ENCODE measurements around the gene KLK13. TPM values are rescaled to one million over a fixed set of nuclear protein-coding genes. Genes with fewer than 3 reads are reported as not detected.

KLK13 gene
- total RNA-seq, 4 donors from 2014 or later: 0.22 to 0.73 TPM; not detected in 2

DNA sequence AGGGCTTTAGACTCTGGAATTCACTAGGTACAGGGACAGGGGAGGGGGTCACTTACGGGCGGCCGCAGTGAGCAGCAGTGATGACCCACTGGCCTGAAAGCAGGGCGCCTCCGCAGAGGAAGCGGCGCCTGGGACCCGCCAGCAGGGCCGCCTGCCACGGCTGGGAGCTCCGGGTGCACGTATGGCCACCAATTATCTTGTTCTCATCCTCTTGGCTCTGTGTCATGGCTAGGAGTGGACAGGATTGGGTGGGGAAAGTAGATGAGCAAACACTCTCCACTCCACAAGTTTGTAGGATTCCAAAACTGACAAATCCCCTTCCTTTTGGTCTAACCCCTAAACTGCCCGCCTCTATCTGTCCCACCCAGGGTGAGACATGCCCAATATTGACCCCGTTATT lies 16.6 kb upstream of the KLK13 start:
- Histone ChIP-seq H3K9me3 (no peaks in the 10 kb centered on the region), H3K4me1 (no peaks in the 10 kb centered on the region), H3K36me3 (no peaks in the 10 kb centered on the region), H3K27ac (no peak overlapping the region), H3K4me3 (replicated peaks in 1 of 3) (no peak overlapping the region), H3K27me3 (no peaks in the 10 kb centered on the region)
- DNase-seq: no peak
- 85 to 90% methylated on average over 12 to 13 of the region's 14 CpGs for WGBS, 2 donors
- TF ChIP-seq, protein P1, sequence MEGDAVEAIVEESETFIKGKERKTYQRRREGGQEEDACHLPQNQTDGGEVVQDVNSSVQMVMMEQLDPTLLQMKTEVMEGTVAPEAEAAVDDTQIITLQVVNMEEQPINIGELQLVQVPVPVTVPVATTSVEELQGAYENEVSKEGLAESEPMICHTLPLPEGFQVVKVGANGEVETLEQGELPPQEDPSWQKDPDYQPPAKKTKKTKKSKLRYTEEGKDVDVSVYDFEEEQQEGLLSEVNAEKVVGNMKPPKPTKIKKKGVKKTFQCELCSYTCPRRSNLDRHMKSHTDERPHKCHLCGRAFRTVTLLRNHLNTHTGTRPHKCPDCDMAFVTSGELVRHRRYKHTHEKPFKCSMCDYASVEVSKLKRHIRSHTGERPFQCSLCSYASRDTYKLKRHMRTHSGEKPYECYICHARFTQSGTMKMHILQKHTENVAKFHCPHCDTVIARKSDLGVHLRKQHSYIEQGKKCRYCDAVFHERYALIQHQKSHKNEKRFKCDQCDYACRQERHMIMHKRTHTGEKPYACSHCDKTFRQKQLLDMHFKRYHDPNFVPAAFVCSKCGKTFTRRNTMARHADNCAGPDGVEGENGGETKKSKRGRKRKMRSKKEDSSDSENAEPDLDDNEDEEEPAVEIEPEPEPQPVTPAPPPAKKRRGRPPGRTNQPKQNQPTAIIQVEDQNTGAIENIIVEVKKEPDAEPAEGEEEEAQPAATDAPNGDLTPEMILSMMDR (IDR thresholded peaks at IDR 0.05): no peak
- no peak for TF ChIP-seq POLR2A (IDR thresholded peaks at IDR 0.05)
- intact Hi-C loops (cut with DNase I): no loop called here

DNA sequence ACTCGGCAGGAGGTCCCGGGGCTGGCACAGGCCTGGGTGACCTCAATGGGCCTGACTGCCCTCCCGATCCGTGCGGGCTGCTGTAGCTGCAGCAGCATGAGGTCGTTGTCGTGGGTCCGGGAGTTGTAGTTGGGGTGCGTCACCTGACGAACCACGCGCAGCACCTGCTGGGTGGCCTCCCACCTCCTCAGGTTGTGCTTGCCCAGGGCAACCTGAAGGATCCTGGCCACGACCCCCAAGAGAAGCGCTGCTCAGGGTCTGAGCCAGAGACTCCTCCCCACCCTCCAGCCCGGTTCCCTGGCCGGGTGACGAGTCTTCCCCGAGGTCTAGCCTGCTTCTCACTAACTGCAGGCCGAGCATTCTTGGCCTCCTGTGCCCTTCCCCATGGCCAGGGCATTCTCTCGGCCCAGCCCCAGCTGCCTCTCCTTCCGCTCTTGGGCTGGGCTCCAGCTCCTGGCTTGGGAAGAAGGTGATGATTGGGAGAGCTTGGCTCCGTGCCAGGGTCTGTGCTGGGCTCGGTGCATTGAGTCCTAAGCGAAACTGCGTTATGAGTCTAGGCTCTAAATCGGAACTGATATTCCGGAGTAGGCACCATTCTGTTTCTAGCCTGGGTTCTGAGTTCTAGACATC lies 14.7 kb upstream of the KLK13 start:
- Histone ChIP-seq H3K27ac (no peak overlapping the region), H3K4me3 (replicated peaks in 1 of 3) (no peak overlapping the region), H3K36me3 (no peaks in the 10 kb centered on the region), H3K4me1 (no peaks in the 10 kb centered on the region), H3K9me3 (no peaks in the 10 kb centered on the region), H3K27me3 (no peaks in the 10 kb centered on the region)
- WGBS, 2 donors: 70 to 73% methylated on average over 8 to 23 of the region's 27 CpGs
- DNase-seq: no peak
- intact Hi-C loops (cut with DNase I): no loop called here
- TF ChIP-seq POLR2A (IDR thresholded peaks at IDR 0.05): no peak
- TF ChIP-seq, protein P1 (IDR thresholded peaks at IDR 0.05): no peak

DNA sequence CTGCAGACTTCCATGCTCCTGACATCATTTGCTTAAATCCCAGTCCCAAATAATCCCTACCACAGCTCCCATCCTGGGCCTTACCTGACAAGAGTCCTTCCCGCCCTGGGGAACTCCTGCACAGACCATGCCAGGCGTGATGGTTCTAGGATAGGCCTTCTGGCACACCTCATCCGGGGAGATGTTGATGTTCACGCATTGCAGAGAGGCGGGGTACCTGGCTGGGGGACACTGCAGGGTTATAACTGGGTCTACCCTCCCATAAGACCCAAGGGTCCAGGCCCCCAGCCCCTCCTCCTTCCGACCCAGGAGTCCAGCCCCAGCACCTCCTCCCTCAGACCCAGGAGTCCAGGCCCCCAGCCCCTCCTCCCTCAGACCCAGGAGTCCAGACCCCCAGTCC lies 13.8 kb upstream of the KLK13 start:
- WGBS, 2 donors: 94 to 95% methylated on average over 6 of the region's 6 CpGs

DNA sequence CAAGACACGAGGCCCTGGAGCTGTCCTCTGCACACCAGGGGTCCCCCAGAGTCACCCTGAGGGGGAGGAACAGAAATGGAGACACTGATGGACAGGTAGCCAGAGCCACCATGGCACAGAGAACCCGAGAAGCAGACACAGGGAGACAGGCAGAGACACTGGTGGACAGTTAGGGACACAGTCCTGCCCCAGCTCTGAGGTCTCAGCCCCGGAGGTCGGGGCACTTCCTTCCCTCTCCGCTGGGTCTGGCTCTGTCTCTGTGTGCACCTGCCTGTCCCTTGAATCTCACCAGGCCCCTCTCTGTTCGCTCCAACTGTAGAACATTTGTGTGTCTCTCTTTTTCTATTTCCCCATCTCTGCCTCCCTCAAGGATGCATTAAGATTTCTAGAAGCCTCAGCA lies 13.2 kb upstream of the KLK13 start:
- TF ChIP-seq POLR2A (IDR thresholded peaks at IDR 0.05): no peak
- no peaks in the 10 kb centered on the region for H3K27me3 ChIP-seq
- H3K4me3 ChIP-seq (replicated peaks in 1 of 3): no peak overlapping the region
- intact Hi-C loops (cut with DNase I): no loop called here
- H3K36me3 ChIP-seq: no peaks in the 10 kb centered on the region
- H3K9me3 ChIP-seq: no peaks in the 10 kb centered on the region
- DNase-seq: no peak
- no peaks in the 10 kb centered on the region for H3K4me1 ChIP-seq
- 72 to 77% methylated on average over 6 of the region's 6 CpGs for WGBS, 2 donors
- no peak overlapping the region for H3K27ac ChIP-seq

More for the DNA sequence above, 13.8 kb upstream of the KLK13 start:
- intact Hi-C loops (cut with DNase I): no loop called here
- Histone ChIP-seq H3K27me3 (no peaks in the 10 kb centered on the region), H3K9me3 (no peaks in the 10 kb centered on the region), H3K27ac (no peak overlapping the region), H3K4me1 (no peaks in the 10 kb centered on the region), H3K4me3 (replicated peaks in 1 of 3) (no peak overlapping the region), H3K36me3 (no peaks in the 10 kb centered on the region)
- TF ChIP-seq POLR2A (IDR thresholded peaks at IDR 0.05): no peak
- TF ChIP-seq, protein P1 (IDR thresholded peaks at IDR 0.05): no peak
- DNase-seq: no peak

DNA sequence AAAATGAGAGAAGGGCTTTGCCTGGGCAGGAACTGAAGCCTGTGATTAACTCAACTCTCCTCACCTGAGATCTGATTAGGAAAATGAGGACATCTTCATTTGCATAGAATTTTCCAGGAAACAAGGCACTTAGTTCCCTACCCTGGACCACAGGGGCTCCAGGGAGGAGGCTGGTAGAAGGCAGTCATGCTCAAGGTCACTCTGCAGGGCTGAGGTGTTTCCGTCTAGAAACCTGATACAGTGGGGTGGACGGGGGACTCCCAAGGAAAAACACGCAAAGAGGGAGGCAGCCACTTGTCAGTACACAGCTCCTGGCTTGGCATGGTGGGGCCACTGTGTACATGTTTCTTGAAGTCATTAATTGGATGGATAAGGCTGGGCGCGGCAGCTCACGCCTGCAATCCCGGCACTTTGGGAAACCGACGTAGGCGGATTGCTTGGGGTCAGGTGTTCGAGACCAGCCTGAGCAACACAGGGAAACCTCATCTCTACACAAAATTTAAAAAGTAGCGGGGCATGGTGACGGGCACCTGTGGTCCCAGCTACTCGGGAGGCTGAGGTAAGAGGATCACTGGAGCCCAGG lies 11.8 kb upstream of the KLK13 start:
- no peaks in the 10 kb centered on the region for H3K27me3 ChIP-seq
- intact Hi-C loops (cut with DNase I): no loop called here
- H3K4me1 ChIP-seq: no peaks in the 10 kb centered on the region
- 78 to 82% methylated on average over 14 of the region's 14 CpGs for WGBS, 2 donors
- no peak overlapping the region for H3K4me3 ChIP-seq (replicated peaks in 1 of 3)
- TF ChIP-seq, protein P1 (IDR thresholded peaks at IDR 0.05): no peak
- no peak for TF ChIP-seq POLR2A (IDR thresholded peaks at IDR 0.05)
- H3K27ac ChIP-seq: no peak overlapping the region
- no peak for DNase-seq
- H3K9me3 ChIP-seq: no peaks in the 10 kb centered on the region
- no peaks in the 10 kb centered on the region for H3K36me3 ChIP-seq

Measured in thyroid gland (tissue), 4 donors.